PC-3 (cell line): ENCODE data around the gene PCED1A. TPM values are rescaled to one million over a fixed set of nuclear protein-coding genes. Genes with fewer than 3 reads are reported as not detected.

Experiments
- ATAC-seq: fragments of 200-7000 bp; cut with Tn5 transposase; 2 replicates; pipeline ENCODE4 v1.9.1; 2020; ENCODE audit warnings: mild to moderate bottlenecking, moderate library complexity
- BruUV-seq: library from RNA; stranded (reverse); fragments of 400-500 nt; replicated peaks from 2 replicates; lab custom pipeline; 2021; lab: Mats Ljungman, UMichigan
- CTCF ChIA-PET: fragments of 300-600 bp; sonication (Branson Sonifier 250); formaldehyde crosslinking; loops from one replicate; lab custom pipeline; 2022; ENCODE audit warnings: antibody characterized with exemption; lab: Charles Lee
- POLR2A ChIA-PET: fragments of 300-600 bp; sonication (Branson Sonifier 250); formaldehyde crosslinking; loops from one replicate; lab custom pipeline; 2022; ENCODE audit warnings: antibody characterized with exemption; ENCODE audit not compliant: unreplicated experiment; lab: Charles Lee
- DNase-seq: peaks from one replicate; pipeline ENCODE4 v3.0.0-alpha.2; 2015
- H2AFZ ChIP-seq: fragments of 300-600 bp; sonication (generic); 2 replicates; pipeline ENCODE4 v1.6.0; 2016; ENCODE audit warnings: antibody characterized with exemption, low read length
- H3F3A ChIP-seq: fragments of 300-600 bp; sonication (generic); one replicate; pipeline ENCODE4 v1.6.0; 2017; ENCODE audit warnings: antibody characterized with exemption, low read length, control low read depth, mild to moderate bottlenecking; ENCODE audit not compliant: unreplicated experiment
- H3K27ac ChIP-seq: fragments of 300-600 bp; sonication (generic); 2 replicates; pipeline ENCODE4 v1.5.1; 2016; ENCODE audit warnings: mild to moderate bottlenecking, low read length
- H3K27me3 ChIP-seq: fragments of 300-600 bp; sonication (generic); 2 replicates; pipeline ENCODE4 v1.6.1; 2016; ENCODE audit warnings: low read length, mixed read lengths
- H3K36me3 ChIP-seq: fragments of 300-600 bp; sonication (generic); 2 replicates; pipeline ENCODE4 v1.6.1; 2016; ENCODE audit warnings: low read depth, mixed run types, low read length, mixed read lengths
- H3K4me1 ChIP-seq: fragments of 300-600 bp; sonication (generic); 2 replicates; pipeline ENCODE4 v1.5.1; 2016; ENCODE audit warnings: low read length; ENCODE audit not compliant: insufficient read depth
- H3K4me2 ChIP-seq: fragments of 300-600 bp; sonication (generic); 2 replicates; pipeline ENCODE4 v1.6.0; 2016; ENCODE audit warnings: low read length
- H3K4me3 ChIP-seq: fragments of 300-600 bp; sonication (generic); 2 replicates; pipeline ENCODE4 v1.5.1; 2016; ENCODE audit warnings: mild to moderate bottlenecking, low read length, mixed read lengths
- H3K79me2 ChIP-seq: fragments of 300-600 bp; sonication (generic); 2 replicates; pipeline ENCODE4 v1.6.1; 2017; ENCODE audit warnings: low read length, mixed read lengths
- H3K9ac ChIP-seq: fragments of 300-600 bp; sonication (generic); 2 replicates; pipeline ENCODE4 v1.6.0; 2016; ENCODE audit warnings: mild to moderate bottlenecking, low read length
- H3K9me2 ChIP-seq: fragments of 300-600 bp; sonication (generic); replicated peaks from 2 replicates; pipeline ENCODE4 v1.6.1; 2016; ENCODE audit warnings: mixed run types, low read length, mixed read lengths
- H3K9me3 ChIP-seq: fragments of 300-600 bp; sonication (generic); 2 replicates; pipeline ENCODE4 v1.6.1; 2016; ENCODE audit warnings: low read length, mixed read lengths
- H4K20me1 ChIP-seq: fragments of 300-600 bp; sonication (generic); 2 replicates; pipeline ENCODE4 v1.6.1; 2016; ENCODE audit warnings: low read length, mixed read lengths
- CTCF ChIP-seq: fragments of 300-600 bp; sonication (generic); conservative IDR thresholded peaks from 2 replicates; pipeline ENCODE4 v1.5.1; 2017; ENCODE audit warnings: antibody characterized with exemption, low read depth, mild to moderate bottlenecking, low read length
- EZH2 ChIP-seq: fragments of 300-600 bp; sonication (generic); IDR thresholded peaks from one replicate; pipeline ENCODE4 v1.6.1; 2017; ENCODE audit warnings: antibody characterized with exemption, mild to moderate bottlenecking, low read length; ENCODE audit not compliant: unreplicated experiment
- EZH2phosphoT487 ChIP-seq: fragments of 300-600 bp; sonication (generic); IDR thresholded peaks from 2 replicates; pipeline ENCODE4 v1.6.1; 2018; ENCODE audit warnings: mild to moderate bottlenecking, antibody characterized with exemption, low read length, borderline replicate concordance
- intact Hi-C: fragments of 100-400 bp; cut with micrococcal nuclease; formaldehyde crosslinking; loops from 2 replicates; pipeline ENCODE4 v1.9.0; 2023
- total RNA-seq: library from RNA; depleted of rRNA; stranded (reverse); fragments of >200 nt; gene quantifications from 2 replicates; pipeline ENCODE4 v1.2.3, GENCODE V29; 2014

The PCED1A gene
- total RNA-seq, 1 experiment from 2014 or later, result 21.9 TPM

GRCh38 chr20:2858591-2858990, 18.1 kb upstream of the PCED1A start:
- no peak overlapping the region for H3K4me2 ChIP-seq
- no peaks in the 10 kb centered on the region for H3K27me3 ChIP-seq
- H2AFZ ChIP-seq, result no peak overlapping the region
- intact Hi-C loops, result no loop called here
- no peak overlapping the region for H3K27ac ChIP-seq
- DNase-seq (no peak), ATAC-seq (no peak)
- no peaks in the 10 kb centered on the region for H3K4me1 ChIP-seq
- H3K4me3 ChIP-seq, result no peak overlapping the region
- CTCF ChIA-PET, result no interaction called here
- H3K9me2 ChIP-seq, result no peaks in the 10 kb centered on the region
- no TSS peak for BruUV-seq
- POLR2A ChIA-PET, result no interaction called here
- H3K9me3 ChIP-seq, result no peaks in the 10 kb centered on the region
- H3K36me3 ChIP-seq, result no peaks in the 10 kb centered on the region
- H3K79me2 ChIP-seq, result no peaks in the 10 kb centered on the region
- H3F3A ChIP-seq, result no peaks in the 10 kb centered on the region
- H4K20me1 ChIP-seq, result no peaks in the 10 kb centered on the region
- TF ChIP-seq EZH2 (no peak), CTCF (no peak), EZH2phosphoT487 (no peak)
- no peak overlapping the region for H3K9ac ChIP-seq

- H3K27ac ChIP-seq, result no peak overlapping the region
- H2AFZ ChIP-seq, result no peak overlapping the region
- no peak for DNase-seq
- ChIA-PET POLR2A (no interaction called here), CTCF (interaction anchor here (0.5 to 1.6 kb wide), 3 partner anchors 95 to 164 kb away, joined by 3 to 12 read pairs (median 8); no protein-coding TSS in a partner anchor)
- H3K4me2 ChIP-seq, result no peak overlapping the region
- H3K27me3 ChIP-seq, result no peaks in the 10 kb centered on the region
- no peak for ATAC-seq
- no peak overlapping the region for H3K9ac ChIP-seq
- TF ChIP-seq EZH2phosphoT487 (no peak), EZH2 (no peak), CTCF (no peak)
- H3K36me3 ChIP-seq, result no peaks in the 10 kb centered on the region
- BruUV-seq, result no TSS peak
- no peaks in the 10 kb centered on the region for H3K9me3 ChIP-seq
- H3F3A ChIP-seq, result no peaks in the 10 kb centered on the region
- no peaks in the 10 kb centered on the region for H3K9me2 ChIP-seq
- no peak overlapping the region for H3K4me3 ChIP-seq
- intact Hi-C loops, result no loop called here
- no peaks in the 10 kb centered on the region for H4K20me1 ChIP-seq
- no peaks in the 10 kb centered on the region for H3K4me1 ChIP-seq
- H3K79me2 ChIP-seq, result 0 out of 2 replicates have a peak, but pooled peaks cover 4% of the 10 kb centered on the region
Measured at GRCh38 chr20:2851086-2851485, 10.6 kb upstream of the PCED1A start.

GRCh38 chr20:2849529-2849928, 9.1 kb upstream of the PCED1A start:
- H3K27ac ChIP-seq, result no peak overlapping the region
- no peaks in the 10 kb centered on the region for H3K36me3 ChIP-seq
- no peak overlapping the region for H3K9ac ChIP-seq
- ChIA-PET CTCF (no interaction called here), POLR2A (no interaction called here)
- 0 out of 2 replicates have a peak, but pooled peaks cover 4% of the 10 kb centered on the region for H3K79me2 ChIP-seq
- no peaks in the 10 kb centered on the region for H4K20me1 ChIP-seq
- no peaks in the 10 kb centered on the region for H3K9me3 ChIP-seq
- H2AFZ ChIP-seq, result no peak overlapping the region
- DNase-seq (no peak), ATAC-seq (no peak)
- intact Hi-C loops, result no loop called here
- TF ChIP-seq EZH2phosphoT487 (no peak), EZH2 (no peak), CTCF (no peak)
- H3K27me3 ChIP-seq, result no peaks in the 10 kb centered on the region
- no peaks in the 10 kb centered on the region for H3K9me2 ChIP-seq
- no TSS peak for BruUV-seq
- no peak overlapping the region for H3K4me3 ChIP-seq
- no peaks in the 10 kb centered on the region for H3F3A ChIP-seq
- H3K4me2 ChIP-seq, result no peak overlapping the region
- no peaks in the 10 kb centered on the region for H3K4me1 ChIP-seq
